IMR-90 (cell line): ENCODE results near the gene FOXO1. TPM values are rescaled to one million over a fixed set of nuclear protein-coding genes. Genes with fewer than 3 reads are reported as not detected.

Source experiments
- ATAC-seq: fragments of 200-7000 bp; cut with Tn5 transposase; 2 replicates; pipeline ENCODE4 v1.9.1; 2020; ENCODE audit warnings: low read depth, mild to moderate bottlenecking, moderate library complexity
- BruUV-seq: library from RNA; stranded (reverse); fragments of 400-500 nt; replicated peaks from 2 replicates; lab custom pipeline; 2021; lab: Mats Ljungman, UMichigan
- CTCF ChIA-PET: fragments of 300-600 bp; formaldehyde crosslinking; extraction: SDS; loops from one replicate; lab custom pipeline; 2021; ENCODE audit warnings: antibody characterized with exemption; lab: Yijun Ruan, JAX
- POLR2A ChIA-PET: fragments of 300-600 bp; sonication (Branson Sonifier 250); formaldehyde crosslinking; loops from one replicate; lab custom pipeline; 2022; ENCODE audit warnings: antibody characterized with exemption; ENCODE audit not compliant: unreplicated experiment; lab: Charles Lee
- DNase-seq: peaks from one replicate; pipeline ENCODE4 v3.0.0; 2013
- H2AFZ ChIP-seq: replicated peaks from 2 replicates; pipeline ENCODE3; 2013; ENCODE audit warnings: low read length, mild to moderate bottlenecking; ENCODE audit not compliant: poor library complexity
- H2AK5ac ChIP-seq: 2 replicates; pipeline ENCODE4 v1.6.1; 2013; ENCODE audit warnings: low read depth, low read length, inconsistent platforms
- H2AK9ac ChIP-seq: replicated peaks from 2 replicates; pipeline ENCODE3; 2013; ENCODE audit warnings: mild to moderate bottlenecking, low read depth, low read length, moderate library complexity; ENCODE audit not compliant: poor library complexity
- H2BK120ac ChIP-seq: 2 replicates; pipeline ENCODE4 v1.6.1; 2013; ENCODE audit warnings: low read depth, low read length, inconsistent platforms
- H2BK15ac ChIP-seq: 3 replicates; pipeline ENCODE4 v1.6.1; 2013; ENCODE audit warnings: low read depth, low read length, inconsistent platforms
- H2BK20ac ChIP-seq: 2 replicates; pipeline ENCODE4 v1.6.1; 2013; ENCODE audit warnings: low read depth, mild to moderate bottlenecking, inconsistent platforms, low read length, moderate library complexity
- H2BK5ac ChIP-seq: 2 replicates; pipeline ENCODE4 v1.6.1; 2013; ENCODE audit warnings: mild to moderate bottlenecking, low read depth, low read length, inconsistent platforms; ENCODE audit not compliant: poor library complexity, severe bottlenecking
- H3K14ac ChIP-seq: replicated peaks from 2 replicates; pipeline ENCODE4 v1.6.1; 2013; ENCODE audit warnings: low read depth, low read length, inconsistent platforms
- H3K18ac ChIP-seq: 2 replicates; pipeline ENCODE4 v1.6.1; 2013; ENCODE audit warnings: low read depth, low read length, control low read depth
- H3K23ac ChIP-seq: 2 replicates; pipeline ENCODE4 v1.6.1; 2013; ENCODE audit warnings: low read depth, low read length, inconsistent platforms
- H3K27ac ChIP-seq: 2 replicates; pipeline ENCODE4 v1.5.1; 2013; ENCODE audit warnings: mild to moderate bottlenecking, control low read depth, low read length; ENCODE audit not compliant: insufficient read depth
- H3K27me3 ChIP-seq: 2 replicates; pipeline ENCODE4 v1.6.1; 2013; ENCODE audit warnings: low read length; ENCODE audit not compliant: control insufficient read depth, insufficient read depth
- H3K36me3 ChIP-seq: 2 replicates; pipeline ENCODE4 v1.6.1; 2013; ENCODE audit warnings: low read length, mixed read lengths; ENCODE audit not compliant: control insufficient read depth, insufficient read depth
- H3K4ac ChIP-seq: 2 replicates; pipeline ENCODE4 v1.6.1; 2013; ENCODE audit warnings: low read depth, low read length, inconsistent platforms
- H3K4me1 ChIP-seq: 2 replicates; pipeline ENCODE4 v1.6.1; 2013; ENCODE audit warnings: low read length, mixed read lengths; ENCODE audit not compliant: control insufficient read depth, insufficient read depth
- H3K4me2 ChIP-seq: 2 replicates; pipeline ENCODE4 v1.6.1; 2013; ENCODE audit warnings: low read depth, mild to moderate bottlenecking, control low read depth, low read length, moderate library complexity
- H3K4me3 ChIP-seq: 2 replicates; pipeline ENCODE4 v1.5.1; 2013; ENCODE audit warnings: low read depth, mild to moderate bottlenecking, control low read depth, low read length, moderate library complexity; ENCODE audit not compliant: insufficient read depth
- H3K56ac ChIP-seq: 2 replicates; pipeline ENCODE4 v1.6.1; 2013; ENCODE audit warnings: low read length, inconsistent platforms; ENCODE audit not compliant: insufficient read depth; ENCODE audit errors: extremely low read depth
- H3K79me1 ChIP-seq, 2 experiments: 2 replicates each; pipeline ENCODE4 v1.6.1; 2013; ENCODE audit warnings: low read length in 2 of 2, inconsistent platforms in 1 of 2, low read depth in 1 of 2
- H3K9ac ChIP-seq: 2 replicates; pipeline ENCODE4 v1.6.1; 2013; ENCODE audit warnings: low read depth, low read length, control low read depth
- H3K9me1 ChIP-seq: 2 replicates; pipeline ENCODE4 v1.6.1; 2013; ENCODE audit warnings: low read length, inconsistent platforms; ENCODE audit not compliant: insufficient read depth
- H3K9me3 ChIP-seq: 2 replicates; pipeline ENCODE4 v1.6.1; 2013; ENCODE audit warnings: low read length; ENCODE audit not compliant: control insufficient read depth, insufficient read depth
- H4K20me1 ChIP-seq: 2 replicates; pipeline ENCODE4 v1.6.1; 2013; ENCODE audit warnings: low read length, inconsistent platforms; ENCODE audit not compliant: insufficient read depth
- H4K5ac ChIP-seq: 2 replicates; pipeline ENCODE4 v1.6.1; 2013; ENCODE audit warnings: mild to moderate bottlenecking, low read depth, low read length, control low read depth
- H4K8ac ChIP-seq, 2 experiments: 2 replicates each; pipeline ENCODE4 v1.6.1; 2013; ENCODE audit warnings: low read depth in 2 of 2, low read length in 2 of 2, control low read depth in 1 of 2, inconsistent platforms in 1 of 2
- H4K91ac ChIP-seq: 2 replicates; pipeline ENCODE4 v1.6.1; 2013; ENCODE audit warnings: low read depth, low read length, inconsistent platforms; ENCODE audit not compliant: insufficient read depth
- BHLHE40 ChIP-seq: fragments of 150-350 bp; IDR thresholded peaks from 2 replicates; pipeline ENCODE4 v1.6.1; 2016; ENCODE audit warnings: mild to moderate bottlenecking, low read depth, low read length
- CEBPB ChIP-seq: IDR thresholded peaks from 2 replicates; pipeline ENCODE4 v1.6.1; 2012; ENCODE audit warnings: low read depth, low read length, improper control_type of control experiment
- CHD1 ChIP-seq: IDR thresholded peaks from 2 replicates; pipeline ENCODE4 v1.6.1; 2012; ENCODE audit warnings: low read depth, low read length, improper control_type of control experiment
- CTCF ChIP-seq: conservative IDR thresholded peaks from 2 replicates; pipeline ENCODE4 v1.5.1; 2012; ENCODE audit warnings: mild to moderate bottlenecking, low read depth, low read length, improper control_type of control experiment
- MAFK ChIP-seq: IDR thresholded peaks from 2 replicates; pipeline ENCODE4 v1.6.1; 2012; ENCODE audit warnings: low read depth, low read length, improper control_type of control experiment
- MXI1 ChIP-seq: IDR thresholded peaks from 2 replicates; pipeline ENCODE4 v1.6.1; 2012; ENCODE audit warnings: low read depth, mild to moderate bottlenecking, low read length, moderate library complexity, borderline replicate concordance
- NFE2L2 ChIP-seq: fragments of 150-350 bp; IDR thresholded peaks from 2 replicates; pipeline ENCODE4 v1.6.1; 2016; ENCODE audit warnings: low read depth, mild to moderate bottlenecking, low read length
- POLR2A ChIP-seq: IDR thresholded peaks from 2 replicates; pipeline ENCODE4 v1.6.1; 2012; ENCODE audit warnings: mild to moderate bottlenecking, low read depth, low read length
- SMC3 ChIP-seq: fragments of 150-350 bp; IDR thresholded peaks from 2 replicates; pipeline ENCODE4 v1.6.1; 2016; ENCODE audit warnings: low read depth, mild to moderate bottlenecking, antibody characterized with exemption, low read length, moderate library complexity
- WGBS, 2 experiments: methylation state at CpG; one replicate each; pipeline versions ENCODE4 v1.1.5 to v1.1.7; 2013; ENCODE audit warnings: missing lambda C conversion rate in 2 of 2; ENCODE audit not compliant: insufficient read length in 1 of 2; ENCODE audit errors: extremely low coverage in 2 of 2; 5-methylcytosine and 5-hydroxymethylcytosine counted together
- dilution Hi-C: fragments of 300-500 bp; cut with HindIII; formaldehyde crosslinking; loops from one replicate; pipeline ENCODE4 v1.14.3; 2018; ENCODE audit warnings: low sequenced_read_pairs; ENCODE audit not compliant: unreplicated experiment
- in situ Hi-C: fragments of 300-500 bp; cut with MboI; formaldehyde crosslinking; loops from 3 replicates; pipeline ENCODE4 v1.14.3; 2019; ENCODE audit warnings: low sequenced_read_pairs, inconsistent platforms, mixed read lengths
- intact Hi-C: fragments of 100-400 bp; cut with micrococcal nuclease; formaldehyde crosslinking; loops from 2 replicates; pipeline ENCODE4 v1.10.0; 2022
- polyA plus RNA-seq, 3 experiments: library from polyadenylated mRNA; depleted of rRNA; stranded (reverse); fragments of >200 nt; gene quantifications; 2 replicates each; pipeline ENCODE4 v1.2.3, GENCODE V29; 2012; ENCODE audit warnings: low replicate concordance in 1 of 3
- total RNA-seq: library from RNA; depleted of rRNA; stranded (reverse); fragments of >200 nt; gene quantifications from 2 replicates; pipeline ENCODE4 v1.2.3, GENCODE V29; 2012
- TF ChIP-seq, protein P1 (sequence below): fragments of 150-350 bp; IDR thresholded peaks from 2 replicates; pipeline ENCODE4 v1.6.1; 2016; ENCODE audit warnings: low read depth, mild to moderate bottlenecking, low read length, moderate library complexity, borderline replicate concordance

Gene FOXO1
- total and polyA plus RNA-seq, 2 of the 4 experiments (the other 2 are of a cell fraction): 0.12 to 0.18 TPM

DNA sequence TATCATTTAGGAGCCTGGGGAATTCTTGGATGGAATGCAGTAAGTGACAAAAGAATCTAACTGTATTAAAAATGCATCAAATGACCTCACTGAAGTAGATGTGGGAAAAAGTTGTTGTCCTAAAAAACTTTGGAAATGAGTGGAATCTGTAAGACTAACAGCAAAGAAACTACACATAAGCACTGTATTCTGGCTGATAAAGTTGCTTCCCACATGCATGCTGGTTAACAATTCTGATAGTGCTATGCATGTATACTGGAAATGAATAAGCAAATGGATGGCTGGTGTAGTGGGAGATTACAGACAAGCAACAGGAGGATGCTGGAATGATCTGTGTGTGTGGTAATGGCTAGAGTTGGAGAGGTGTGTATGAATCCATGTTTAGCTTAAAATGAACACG, 138.5 kb downstream of the FOXO1 start:
- H3K36me3 ChIP-seq: no peaks in the 10 kb centered on the region
- H3K9me3 ChIP-seq: no peaks in the 10 kb centered on the region
- no peak overlapping the region for H2BK15ac ChIP-seq
- H3K23ac ChIP-seq: no peak overlapping the region
- H3K4me3 ChIP-seq: no peak overlapping the region
- H2AK5ac ChIP-seq: no peak overlapping the region
- H2BK20ac ChIP-seq: no peak overlapping the region
- H3K14ac ChIP-seq: no peak overlapping the region
- no peak overlapping the region for H3K4me2 ChIP-seq
- H2BK5ac ChIP-seq: no peak overlapping the region
- no peaks in the 10 kb centered on the region for H3K27me3 ChIP-seq
- no peak overlapping the region for H2AK9ac ChIP-seq
- CTCF ChIA-PET: no interaction called here
- dilution Hi-C loops (no loop called here), intact Hi-C loops (no loop called here), in situ Hi-C loops (no loop called here)
- H4K91ac ChIP-seq: no peak overlapping the region
- H3K18ac ChIP-seq: no peak overlapping the region
- TF ChIP-seq SMC3: no peak
- no peak for TF ChIP-seq POLR2A
- no peak for TF ChIP-seq BHLHE40
- TF ChIP-seq MAFK: no peak
- no peak for TF ChIP-seq CEBPB
- TF ChIP-seq MXI1: no peak
- no peak for TF ChIP-seq CHD1
- no peak for TF ChIP-seq CTCF
- TF ChIP-seq, protein P1, sequence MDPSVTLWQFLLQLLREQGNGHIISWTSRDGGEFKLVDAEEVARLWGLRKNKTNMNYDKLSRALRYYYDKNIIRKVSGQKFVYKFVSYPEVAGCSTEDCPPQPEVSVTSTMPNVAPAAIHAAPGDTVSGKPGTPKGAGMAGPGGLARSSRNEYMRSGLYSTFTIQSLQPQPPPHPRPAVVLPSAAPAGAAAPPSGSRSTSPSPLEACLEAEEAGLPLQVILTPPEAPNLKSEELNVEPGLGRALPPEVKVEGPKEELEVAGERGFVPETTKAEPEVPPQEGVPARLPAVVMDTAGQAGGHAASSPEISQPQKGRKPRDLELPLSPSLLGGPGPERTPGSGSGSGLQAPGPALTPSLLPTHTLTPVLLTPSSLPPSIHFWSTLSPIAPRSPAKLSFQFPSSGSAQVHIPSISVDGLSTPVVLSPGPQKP: no peak
- TF ChIP-seq NFE2L2: no peak
- no peaks in the 10 kb centered on the region for H4K20me1 ChIP-seq
- POLR2A ChIA-PET: no interaction called here
- H4K5ac ChIP-seq: no peak overlapping the region
- H3K27ac ChIP-seq: no peak overlapping the region
- H3K79me1 ChIP-seq: no peaks in the 10 kb centered on the region
- ATAC-seq: no peak
- H2BK120ac ChIP-seq: no peak overlapping the region
- WGBS, 2 experiments: no CpG with 5 or more reads among the region's 1 CpG
- no peak for DNase-seq
- H4K8ac ChIP-seq: no peak overlapping the region
- no TSS peak for BruUV-seq
- H2AFZ ChIP-seq: no peak overlapping the region
- no peak overlapping the region for H3K56ac ChIP-seq
- no peak overlapping the region for H3K4ac ChIP-seq
- H3K9me1 ChIP-seq: no peaks in the 10 kb centered on the region
- H3K4me1 ChIP-seq: no peaks in the 10 kb centered on the region
- H3K9ac ChIP-seq: no peak overlapping the region
